Activated naive CD4-positive, alpha-beta T cell treated with anti-CD3 and anti-CD28 coated beads for 36 hours (primary cell): ENCODE data around the gene TENT5A. TPM values are rescaled to one million over a fixed set of nuclear protein-coding genes. Genes with fewer than 3 reads are reported as not detected.

Source experiments
- CTCF ChIA-PET: fragments of 350-600 bp; sonication (Branson Sonifier 250); formaldehyde crosslinking; loops from one replicate; lab custom pipeline; 2021; ENCODE audit warnings: antibody characterized with exemption; lab: Charles Lee
- DNase-seq: peaks from one replicate; pipeline ENCODE4 v3.0.0-alpha.2; 2020
- H3K27ac Mint-ChIP-seq: one replicate; pipeline ENCODE4 v1.8.0; 2021; ENCODE audit warnings: mild to moderate bottlenecking, mixed read lengths
- H3K27me3 Mint-ChIP-seq: one replicate; pipeline ENCODE4 v1.8.0; 2021; ENCODE audit warnings: low read depth, mixed read lengths
- H3K36me3 Mint-ChIP-seq: one replicate; pipeline ENCODE4 v1.8.0; 2021; ENCODE audit warnings: low read depth, mixed read lengths
- H3K4me1 Mint-ChIP-seq: one replicate; pipeline ENCODE4 v1.8.0; 2021; ENCODE audit warnings: low read depth, mixed read lengths
- H3K4me3 Mint-ChIP-seq: one replicate; pipeline ENCODE4 v1.8.0; 2021; ENCODE audit warnings: mild to moderate bottlenecking, moderate library complexity, mixed read lengths
- H3K9me3 Mint-ChIP-seq: one replicate; pipeline ENCODE4 v1.8.0; 2021; ENCODE audit warnings: mixed read lengths
- intact Hi-C: fragments of 100-400 bp; cut with micrococcal nuclease; formaldehyde crosslinking; loops from one replicate; pipeline ENCODE4 v1.15.1; 2023
- total RNA-seq, 2 experiments: library from RNA; stranded (reverse); gene quantifications; one replicate each; pipeline ENCODE4 v1.2.3, GENCODE V29; 2021

The TENT5A gene
- total RNA-seq, 2 experiments from 2014 or later, result 0.72 to 1.0 TPM

DNA sequence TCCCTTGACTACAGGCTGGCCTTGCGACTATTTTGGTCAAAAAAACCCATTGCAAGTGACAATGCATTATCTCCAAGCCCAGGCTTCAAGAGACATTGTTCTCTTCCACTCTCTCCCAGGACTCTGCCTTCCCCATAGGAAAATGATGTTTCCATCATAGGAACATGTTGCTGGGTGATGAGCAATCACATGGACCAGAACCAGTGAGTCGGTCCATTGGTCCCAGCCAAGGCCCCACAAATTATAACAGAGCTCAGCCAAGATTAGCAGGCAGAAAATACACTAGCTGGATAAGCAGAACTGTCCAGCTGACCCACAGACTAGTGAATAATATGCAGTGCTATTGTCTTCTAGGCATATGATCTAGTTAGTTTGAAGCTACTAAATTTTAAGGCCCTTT lies 27.4 kb downstream of the TENT5A start:
- Mint-ChIP-seq H3K27ac (no peak overlapping the region), H3K4me1 (peaks cover 11% of the 10 kb centered on the region)

GRCh38 chr6:81722506-81723223 lies 29.8 kb downstream of the TENT5A start:
- H3K36me3 Mint-ChIP-seq, result no peaks in the 10 kb centered on the region
- peaks cover 8% of the 10 kb centered on the region for H3K4me1 Mint-ChIP-seq
- no peak for DNase-seq
- H3K27ac Mint-ChIP-seq, result no peak overlapping the region
- H3K4me3 Mint-ChIP-seq, result no peak overlapping the region
- peaks cover 2% of the 10 kb centered on the region for H3K27me3 Mint-ChIP-seq
- H3K9me3 Mint-ChIP-seq, result no peaks in the 10 kb centered on the region
- CTCF ChIA-PET, result no interaction called here
- intact Hi-C loops, result loop anchor here (10.0 kb wide), 1 partner anchor 1558 kb away; no protein-coding TSS in a partner anchor

More for the DNA sequence above, 27.4 kb downstream of the TENT5A start:
- no peaks in the 10 kb centered on the region for H3K27me3 Mint-ChIP-seq
- no peak for DNase-seq
- CTCF ChIA-PET, result interaction anchor here (1.0 kb wide), 1 partner anchor 10 kb away, joined by 3 read pairs; no protein-coding TSS in a partner anchor
- H3K36me3 Mint-ChIP-seq, result no peaks in the 10 kb centered on the region
- H3K9me3 Mint-ChIP-seq, result no peaks in the 10 kb centered on the region
- no peak overlapping the region for H3K4me3 Mint-ChIP-seq
- intact Hi-C loops, result loop anchor here (10.0 kb wide), 1 partner anchor 1560 kb away; no protein-coding TSS in a partner anchor

DNA sequence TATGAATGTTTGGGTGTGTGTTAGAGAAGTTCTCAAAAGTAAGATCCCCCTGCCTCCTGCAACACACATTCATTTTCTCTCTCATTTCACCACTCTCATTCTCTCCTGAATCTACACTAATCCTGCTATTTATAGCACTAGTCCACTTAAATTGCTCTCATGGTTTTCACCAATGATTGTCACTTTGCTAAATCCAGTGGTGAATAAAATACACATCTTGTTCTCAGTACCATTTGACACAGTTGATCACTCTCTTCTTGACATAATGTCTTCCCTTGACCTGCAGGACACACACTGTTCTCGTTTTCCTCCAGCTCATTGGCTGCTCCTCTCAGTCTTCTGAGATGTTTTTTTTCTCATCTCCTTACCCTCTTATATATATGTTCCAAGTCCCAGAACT lies 32.1 kb downstream of the TENT5A start:
- H3K4me1 Mint-ChIP-seq, result peaks cover 2% of the 10 kb centered on the region
- no peaks in the 10 kb centered on the region for H3K9me3 Mint-ChIP-seq
- intact Hi-C loops, result loop anchor here (10.0 kb wide), 1 partner anchor 1556 kb away; no protein-coding TSS in a partner anchor
- no peak overlapping the region for H3K4me3 Mint-ChIP-seq
- no peak for DNase-seq
- peaks cover 2% of the 10 kb centered on the region for H3K27me3 Mint-ChIP-seq
- CTCF ChIA-PET, result no interaction called here
- no peaks in the 10 kb centered on the region for H3K36me3 Mint-ChIP-seq
- H3K27ac Mint-ChIP-seq, result no peak overlapping the region

DNA sequence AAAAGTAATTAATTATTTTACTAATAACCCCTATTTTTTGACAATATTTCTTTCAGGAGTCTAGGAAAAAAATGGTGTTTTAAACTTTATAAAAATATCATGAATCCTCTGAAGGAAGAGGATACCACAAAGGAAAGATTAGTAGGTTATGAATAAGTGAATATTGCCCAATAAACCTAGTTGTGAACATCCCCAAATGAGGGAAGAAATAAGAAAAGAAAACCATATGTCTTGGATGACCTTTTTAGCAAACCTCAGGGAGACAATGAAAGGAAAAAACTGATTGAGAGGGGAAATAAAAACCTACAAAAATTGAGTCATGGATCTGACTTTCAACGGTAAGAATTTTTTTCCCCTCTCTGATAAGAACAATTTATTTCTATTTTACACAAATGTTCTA lies 34.4 kb downstream of the TENT5A start:
- no peak for DNase-seq
- H3K4me1 Mint-ChIP-seq, result peaks cover 2% of the 10 kb centered on the region
- intact Hi-C loops, result no loop called here
- H3K27me3 Mint-ChIP-seq, result peaks cover 5% of the 10 kb centered on the region
- H3K36me3 Mint-ChIP-seq, result no peaks in the 10 kb centered on the region
- H3K9me3 Mint-ChIP-seq, result no peaks in the 10 kb centered on the region
- CTCF ChIA-PET, result no interaction called here
- no peak overlapping the region for H3K27ac Mint-ChIP-seq
- no peak overlapping the region for H3K4me3 Mint-ChIP-seq

- Mint-ChIP-seq H3K4me3 (no peak overlapping the region), H3K36me3 (peaks cover 6% of the 10 kb centered on the region), H3K4me1 (peaks cover 2% of the 10 kb centered on the region), H3K27me3 (peaks cover 8% of the 10 kb centered on the region), H3K9me3 (peaks cover 1% of the 10 kb centered on the region), H3K27ac (no peak overlapping the region)
- CTCF ChIA-PET, result no interaction called here
- DNase-seq, result no peak
- intact Hi-C loops, result no loop called here
These were observed 37.8 kb downstream of the TENT5A start for GRCh38 chr6:81714684-81715083.

GRCh38 chr6:81713205-81713604 lies 39.3 kb downstream of the TENT5A start:
- Mint-ChIP-seq H3K4me3 (no peak overlapping the region), H3K9me3 (peaks cover 1% of the 10 kb centered on the region), H3K4me1 (no peaks in the 10 kb centered on the region), H3K27me3 (peaks cover 6% of the 10 kb centered on the region), H3K27ac (no peak overlapping the region), H3K36me3 (peaks cover 6% of the 10 kb centered on the region)
- no peak for DNase-seq
- intact Hi-C loops, result no loop called here
- CTCF ChIA-PET, result interaction anchor here (0.7 kb wide), 1 partner anchor 191 kb away, joined by 3 read pairs; no protein-coding TSS in a partner anchor

GRCh38 chr6:81708113-81708699 lies 44.3 kb downstream of the TENT5A start:
- peaks cover 1% of the 10 kb centered on the region for H3K9me3 Mint-ChIP-seq
- CTCF ChIA-PET, result no interaction called here

DNA sequence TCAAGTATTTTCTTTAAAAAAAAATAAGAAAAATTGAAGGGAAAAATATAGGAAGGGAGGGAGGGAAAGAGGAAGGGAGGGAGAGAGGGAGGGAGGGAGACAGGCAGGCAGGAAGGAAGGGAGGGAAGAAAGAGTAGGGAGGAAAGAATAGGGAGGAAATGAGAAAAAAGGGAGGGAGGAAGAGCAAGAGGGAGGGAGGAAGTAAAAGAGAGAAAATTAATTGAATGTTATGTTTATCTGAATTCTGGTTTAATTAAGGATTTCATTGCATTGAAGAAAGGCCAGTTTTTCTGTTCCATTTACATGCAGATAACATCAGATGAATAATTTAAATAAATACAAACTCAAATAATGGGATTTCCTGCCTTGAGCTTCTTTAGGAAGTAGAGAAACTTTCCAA lies 47.8 kb downstream of the TENT5A start:
- Mint-ChIP-seq H3K27me3 (no peaks in the 10 kb centered on the region), H3K4me1 (no peaks in the 10 kb centered on the region), H3K27ac (no peak overlapping the region), H3K36me3 (no peaks in the 10 kb centered on the region), H3K9me3 (no peaks in the 10 kb centered on the region), H3K4me3 (no peak overlapping the region)
- CTCF ChIA-PET, result no interaction called here
- intact Hi-C loops, result no loop called here
- DNase-seq, result no peak

More at GRCh38 chr6:81708113-81708699, 44.3 kb downstream of the TENT5A start:
- no peak for DNase-seq
- intact Hi-C loops, result no loop called here
- no peaks in the 10 kb centered on the region for H3K4me1 Mint-ChIP-seq
- H3K36me3 Mint-ChIP-seq, result peaks cover 6% of the 10 kb centered on the region
- peaks cover 3% of the 10 kb centered on the region for H3K27me3 Mint-ChIP-seq
- H3K27ac Mint-ChIP-seq, result no peak overlapping the region
- H3K4me3 Mint-ChIP-seq, result no peak overlapping the region

- Mint-ChIP-seq H3K4me3 (no peak overlapping the region), H3K4me1 (no peaks in the 10 kb centered on the region), H3K9me3 (no peaks in the 10 kb centered on the region), H3K27me3 (no peaks in the 10 kb centered on the region), H3K27ac (no peak overlapping the region), H3K36me3 (no peaks in the 10 kb centered on the region)
- intact Hi-C loops, result no loop called here
- CTCF ChIA-PET, result no interaction called here
- no peak for DNase-seq
These were observed 52.1 kb downstream of the TENT5A start for GRCh38 chr6:81700414-81700813.

DNA sequence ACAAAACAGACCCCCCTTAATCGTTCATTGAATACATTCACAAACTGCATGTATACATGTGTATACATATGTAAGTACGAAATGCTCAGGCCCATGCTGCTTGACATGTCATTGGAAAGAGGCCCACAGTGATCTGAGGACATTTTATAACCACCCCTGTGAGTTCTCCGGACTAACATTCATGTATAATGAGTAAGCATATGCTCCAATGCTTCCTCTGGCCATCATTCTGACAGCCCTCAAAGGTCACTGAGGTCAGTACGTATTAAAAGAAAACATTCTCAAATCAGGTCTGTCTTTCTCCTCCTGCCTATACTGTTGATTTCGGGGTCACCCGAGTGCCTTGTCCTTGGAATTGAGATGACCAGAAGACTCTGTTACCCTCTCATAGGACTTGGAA lies 54.9 kb downstream of the TENT5A start:
- H3K27me3 Mint-ChIP-seq, result no peaks in the 10 kb centered on the region

DNA sequence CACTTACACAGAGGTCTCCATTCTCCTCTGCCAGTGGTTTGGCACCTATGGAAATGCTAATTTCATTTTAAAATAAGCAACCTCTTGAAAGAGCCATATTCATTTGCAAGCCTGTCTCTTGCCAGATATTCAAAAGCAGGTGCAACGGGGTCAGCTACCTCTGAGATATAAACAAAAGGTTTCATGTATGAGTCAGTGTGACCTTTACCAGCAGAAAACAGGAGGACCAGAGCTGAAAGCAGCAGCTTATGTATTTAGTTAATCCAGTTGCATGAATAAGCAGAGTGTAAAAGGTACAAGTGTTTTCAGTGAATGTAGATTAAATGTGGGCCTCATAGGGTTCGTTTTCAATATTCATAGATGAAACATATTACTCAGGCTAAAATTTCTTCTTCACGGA lies 56.0 kb downstream of the TENT5A start:
- no peak for DNase-seq
- no peaks in the 10 kb centered on the region for H3K36me3 Mint-ChIP-seq

More for the DNA sequence above, 54.9 kb downstream of the TENT5A start:
- CTCF ChIA-PET, result no interaction called here
- no peak overlapping the region for H3K27ac Mint-ChIP-seq
- no peaks in the 10 kb centered on the region for H3K4me1 Mint-ChIP-seq
- H3K9me3 Mint-ChIP-seq, result no peaks in the 10 kb centered on the region
- intact Hi-C loops, result no loop called here
- H3K36me3 Mint-ChIP-seq, result no peaks in the 10 kb centered on the region
- H3K4me3 Mint-ChIP-seq, result no peak overlapping the region
- no peak for DNase-seq

More for the DNA sequence above, 56.0 kb downstream of the TENT5A start:
- Mint-ChIP-seq H3K9me3 (no peaks in the 10 kb centered on the region), H3K27me3 (no peaks in the 10 kb centered on the region), H3K4me3 (no peak overlapping the region), H3K27ac (no peak overlapping the region), H3K4me1 (no peaks in the 10 kb centered on the region)
- intact Hi-C loops, result no loop called here
- CTCF ChIA-PET, result no interaction called here
